H1 (cell line): ENCODE data around the gene CDK15. TPM values are rescaled to one million over a fixed set of nuclear protein-coding genes. Genes with fewer than 3 reads are reported as not detected.

Source experiments
- CBX8 ChIP-seq: fragments of 300-800, 300-1000 bp; sonication (generic); IDR thresholded peaks from 2 replicates; pipeline ENCODE4 v1.7.1; 2016; ENCODE audit warnings: low read depth, low read length, borderline replicate concordance
- EZH2 ChIP-seq: fragments of 200-600 bp; sonication (generic); IDR thresholded peaks from 2 replicates; pipeline ENCODE4 v1.7.1; 2012; ENCODE audit warnings: low read depth, mild to moderate bottlenecking, moderate library complexity, low read length, inconsistent platforms; ENCODE audit not compliant: severe bottlenecking
- HDAC2 ChIP-seq, 2 experiments: fragments of 300-600 bp in 1 of 2; sonication (generic) in 1 of 2; IDR thresholded peaks; 2 replicates each; pipeline ENCODE4 v1.6.1; 2011 to 2012; ENCODE audit warnings: low read depth in 2 of 2, low read length in 2 of 2, mild to moderate bottlenecking in 2 of 2, moderate library complexity in 2 of 2, borderline replicate concordance in 1 of 2, inconsistent platforms in 1 of 2
- RFX5 ChIP-seq: IDR thresholded peaks from 2 replicates; pipeline ENCODE4 v1.6.1; 2011; ENCODE audit warnings: low read depth, low read length, improper control_type of control experiment, borderline replicate concordance
- SP4 ChIP-seq: IDR thresholded peaks from 2 replicates; pipeline ENCODE4 v1.6.1; 2012; ENCODE audit warnings: low read length, inconsistent platforms
- TAF1 ChIP-seq: IDR thresholded peaks from 2 replicates; pipeline ENCODE4 v1.6.1; 2011; ENCODE audit warnings: mild to moderate bottlenecking, low read depth, low read length
- polyA plus RNA-seq, 7 experiments: library from polyadenylated mRNA; depleted of rRNA in 3 of 7; stranded (reverse) in 5 of 7; unstranded in 2 of 7; fragments of >200 nt in 5 of 7; fragments of 200-250 nt in 2 of 7; gene quantifications; 1 replicate in 5 of 7; 2 replicates in 1 of 7; 4 replicates in 1 of 7; pipeline versions ENCODE4 v1.2.1 to v1.2.3, GENCODE V29; 2011 to 2013; ENCODE audit warnings: missing spikeins in 2 of 7, mixed read lengths in 2 of 7
- total RNA-seq: library from RNA; stranded (reverse); fragmentation: NEBNext Ultra II Directional; extraction: Animal tissue kit (Norgen Biotek cat#: 25700); gene quantifications from 2 replicates; pipeline ENCODE4 v1.2.1, GENCODE V29; 2021

CDK15 gene
- total and polyA plus RNA-seq, 2 of the 8 experiments (the other 6 are each of a cell fraction or from before 2014, with no cell fraction given) = 0.03 TPM; not detected in 1

DNA sequence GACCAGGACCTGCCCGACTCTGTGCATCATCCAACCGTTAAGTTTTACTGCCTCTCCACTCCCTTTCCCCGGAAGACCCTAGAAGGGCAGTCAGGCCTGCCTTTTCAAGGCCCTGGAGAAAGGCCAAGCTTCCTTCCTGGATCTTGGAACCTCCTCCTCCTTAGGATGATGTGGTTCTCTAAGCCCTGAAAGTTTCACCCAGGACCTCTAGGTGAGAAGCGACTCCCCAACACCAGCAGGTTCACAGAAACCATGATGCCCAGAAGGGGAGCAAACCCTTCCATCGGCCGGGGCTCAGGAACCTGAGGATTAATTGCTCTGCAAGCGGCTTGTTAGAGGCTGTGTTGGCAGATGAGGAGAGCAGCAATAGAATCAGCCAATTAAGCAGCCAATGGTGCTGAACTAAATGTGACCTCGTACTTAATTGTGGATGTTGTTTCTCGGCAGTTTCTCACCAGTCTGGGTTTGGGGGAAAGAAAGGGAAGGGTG lies 133.2 kb downstream of the CDK15 start (continued):
- TF ChIP-seq RFX5 (no peak), EZH2 (no peak), SP4 (no peak), HDAC2 (IDR thresholded peaks at IDR 0.05; ENCODE audit: borderline replicate concordance in 1 of 2, low read depth in 2 of 2, low read length in 2 of 2) (no peak), CBX8 (no peak), TAF1 (no peak)
